K562 (cell line): ENCODE data around the gene RPL27. TPM values are rescaled to one million over a fixed set of nuclear protein-coding genes. Genes with fewer than 3 reads are reported as not detected.

Experiments used
- C11orf30 ChIP-seq: fragments of 450-650 bp; IDR thresholded peaks from 2 replicates; pipeline ENCODE4 v1.6.1; 2016; ENCODE audit warnings: low read depth, mild to moderate bottlenecking
- COPS2 ChIP-seq: fragments of 450-650 bp; conservative IDR thresholded peaks from 2 replicates; pipeline ENCODE4 v1.6.1; 2016; ENCODE audit warnings: mild to moderate bottlenecking, moderate library complexity
- DNMT1 ChIP-seq: fragments of 450-650 bp; IDR thresholded peaks from 2 replicates; pipeline ENCODE4 v1.6.1; 2016; ENCODE audit warnings: antibody characterized with exemption, mild to moderate bottlenecking
- EP300 ChIP-seq: IDR thresholded peaks from 2 replicates; pipeline ENCODE4 v1.6.1; 2012; ENCODE audit warnings: low read length, improper control_type of control experiment
- ETV5 ChIP-seq: sonication (generic); formaldehyde crosslinking; IDR thresholded peaks from 2 replicates; pipeline ENCODE4 v1.4.0; 2020; ENCODE audit warnings: low read depth, mild to moderate bottlenecking, missing genetic modification reagents
- GTF2E2 ChIP-seq: fragments of 200-800 bp; sonication (Bioruptor generic); IDR thresholded peaks from 2 replicates; pipeline ENCODE4 v1.6.1; 2016; ENCODE audit warnings: missing genetic modification characterization, missing compliant biosample characterization
- HCFC1 ChIP-seq: IDR thresholded peaks from 2 replicates; pipeline ENCODE4 v1.6.1; 2012; ENCODE audit warnings: low read depth, low read length, improper control_type of control experiment
- HLTF ChIP-seq: fragments of 450-650 bp; IDR thresholded peaks from 2 replicates; pipeline ENCODE4 v1.6.1; 2016
- IFI16 ChIP-seq: fragments of 250-450 bp; sonication (Bioruptor Pico); IDR thresholded peaks from 2 replicates; pipeline ENCODE4 v2.1.2; 2022; ENCODE audit warnings: mild to moderate bottlenecking, inconsistent platforms
- MEF2A ChIP-seq: IDR thresholded peaks from 2 replicates; pipeline ENCODE4 v1.6.1; 2011; ENCODE audit warnings: low read depth, mild to moderate bottlenecking, low read length, moderate library complexity; ENCODE audit not compliant: control insufficient read depth
- NR2F6 ChIP-seq: fragments of 450-650 bp; formaldehyde crosslinking; IDR thresholded peaks from 2 replicates; pipeline ENCODE4 v1.4.0; 2020; ENCODE audit warnings: mild to moderate bottlenecking
- POLR3G ChIP-seq: IDR thresholded peaks from 2 replicates; pipeline ENCODE4 v1.6.1; 2011; ENCODE audit not compliant: insufficient read length, insufficient replicate concordance; ENCODE audit errors: extremely low read depth
- RBM39 ChIP-seq: fragments of 200-400 bp; formaldehyde crosslinking; optimal IDR thresholded peaks from 2 replicates; pipeline ENCODE3; 2018; ENCODE audit warnings: low read depth, low read length
- RCOR1 ChIP-seq, 2 experiments: IDR thresholded peaks; 2 replicates each; pipeline ENCODE4 v1.6.1; 2012; ENCODE audit warnings: low read depth in 2 of 2, low read length in 2 of 2, borderline replicate concordance in 1 of 2, improper control_type of control experiment in 1 of 2
- SNRNP70 ChIP-seq: fragments of 200-400 bp; formaldehyde crosslinking; optimal IDR thresholded peaks from 2 replicates; pipeline ENCODE3; 2017; ENCODE audit warnings: low read depth, low read length
- STAT5B ChIP-seq: fragments of 250-450 bp; sonication (Bioruptor Pico); IDR thresholded peaks from 2 replicates; pipeline ENCODE4 v1.8.0; 2021; ENCODE audit warnings: mild to moderate bottlenecking, inconsistent platforms
- ZBTB26 ChIP-seq: fragments of 450-650 bp; formaldehyde crosslinking; IDR thresholded peaks from 2 replicates; pipeline ENCODE4 v1.4.0; 2022; ENCODE audit warnings: missing genetic modification characterization
- ZNF444 ChIP-seq: fragments of 250-450 bp; sonication (Bioruptor Pico); IDR thresholded peaks from 2 replicates; pipeline ENCODE4 v1.4.0; 2020; ENCODE audit warnings: mild to moderate bottlenecking, moderate library complexity
- ZNF764 ChIP-seq: fragments of 250-450 bp; sonication (Bioruptor Pico); IDR thresholded peaks from 2 replicates; pipeline ENCODE4 v1.4.0; 2020; ENCODE audit warnings: low read depth, mild to moderate bottlenecking, moderate library complexity
- ZNF780A ChIP-seq: fragments of 250-450 bp; sonication (Bioruptor Pico); IDR thresholded peaks from 2 replicates; pipeline ENCODE4 v1.5.0; 2021; ENCODE audit warnings: mild to moderate bottlenecking
- polyA plus RNA-seq, 8 experiments: library from polyadenylated mRNA; depleted of rRNA in 4 of 8; stranded (reverse) in 5 of 8; unstranded in 3 of 8; fragments of >200 nt; fragmentation: Nextera tagmentation in 2 of 8; fragmentation: Illumina TruSeq in 1 of 8; extraction: Ambion mirVana in 2 of 8; extraction: Trizol in 1 of 8; gene quantifications; 2 replicates each; pipeline versions ENCODE4 v1.2.1 to v1.2.3, GENCODE V29; 2011 to 2014; ENCODE audit warnings: inconsistent platforms in 1 of 8, missing spikeins in 1 of 8
- total RNA-seq, 7 experiments: library from RNA; depleted of rRNA in 6 of 7; stranded (reverse); fragments of >200 nt in 6 of 7; fragmentation: Illumina TruSeq in 2 of 7; extraction: Trizol in 2 of 7; gene quantifications; 2 replicates each; pipeline versions ENCODE4 v1.2.1 to v1.2.3, GENCODE V29; 2011 to 2021; ENCODE audit warnings: low replicate concordance in 1 of 7
- TF ChIP-seq, protein P1 (sequence below): fragments of 250-450 bp; sonication (Bioruptor Pico); IDR thresholded peaks from 2 replicates; pipeline ENCODE4 v1.4.0; 2020; ENCODE audit warnings: borderline replicate concordance
- TF ChIP-seq, protein P2 (sequence below): sonication (generic); formaldehyde crosslinking; IDR thresholded peaks from 2 replicates; pipeline ENCODE4 v1.8.0; 2022; ENCODE audit warnings: mild to moderate bottlenecking, missing genetic modification reagents

Gene RPL27
- total and polyA plus RNA-seq, 9 of the 15 experiments (the other 6 are each of a cell fraction or from before 2014, with no cell fraction given) = 1,539 to 6,155 (median 3,710) TPM

DNA sequence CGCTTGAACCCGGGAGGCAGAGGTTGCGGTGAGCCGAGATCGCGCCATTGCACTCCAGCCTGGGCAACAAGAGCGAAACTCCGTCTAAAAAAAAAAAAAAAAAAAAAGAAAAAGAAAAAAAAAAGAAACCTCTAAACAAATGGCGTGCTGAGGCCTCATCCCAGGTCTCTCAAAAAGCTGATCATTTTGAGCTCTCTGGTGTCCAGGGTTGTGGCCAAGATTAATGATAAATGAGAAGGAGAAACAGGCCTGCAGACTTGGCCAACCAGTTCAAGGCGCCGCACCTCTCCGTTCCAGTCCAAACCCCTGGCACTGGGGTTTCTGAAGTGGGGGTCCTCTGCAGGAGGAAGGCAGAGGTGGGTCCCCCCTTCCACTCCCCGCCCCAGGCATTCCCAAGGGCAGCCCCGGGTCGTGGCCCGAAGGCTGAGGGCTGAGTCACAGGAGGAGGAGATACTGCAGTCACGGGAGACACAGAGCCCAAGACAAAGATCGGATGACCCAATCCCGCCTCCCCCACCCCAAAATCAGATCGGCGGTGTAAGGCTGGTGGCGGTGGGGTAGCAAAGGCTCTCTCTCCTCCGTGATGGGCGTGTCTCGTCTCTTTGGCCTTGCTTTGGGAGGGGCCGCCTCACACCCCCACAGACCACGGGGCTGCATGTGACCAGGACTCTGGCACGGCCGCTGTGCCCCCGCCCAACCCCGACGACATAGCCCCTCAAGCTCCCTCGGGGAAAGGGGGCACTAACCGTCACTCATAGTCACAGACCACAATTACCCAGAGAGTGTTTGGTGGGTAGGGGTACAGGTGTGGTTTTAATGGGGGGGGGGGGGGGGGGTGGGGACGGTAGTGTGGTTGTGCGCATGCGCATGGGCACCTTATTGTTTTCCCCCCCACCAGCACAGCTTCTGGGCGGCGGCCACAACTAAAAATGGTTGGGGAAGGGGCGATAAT lies 22.8 kb downstream of the RPL27 start (continued):
- TF ChIP-seq ZBTB26 (CRISPR knock-in tag) (no peak), STAT5B (CRISPR knock-in tag) (no peak), DNMT1 (no peak), GTF2E2 (tag) (no peak), ZNF780A (no peak), HCFC1 (no peak), COPS2 (no peak), IFI16 (no peak), RCOR1 (IDR thresholded peaks at IDR 0.05; ENCODE audit: borderline replicate concordance in 1 of 2, low read depth in 2 of 2, low read length in 2 of 2) (peak; percentile 69 to 98; a peak in 3 of 4 replicates), NR2F6 (CRISPR knock-in tag) (no peak), ZNF444 (CRISPR knock-in tag) (no peak), POLR3G (no peak), HLTF (0 out of 2 replicates have a peak, but pooled peaks have one; percentile 13), ZNF764 (no peak), MEF2A (no peak), C11orf30 (peak; percentile 55), RBM39 (no peak), SNRNP70 (no peak), EP300 (peak; percentile 77), ETV5 (no peak)
- TF ChIP-seq, protein P1, sequence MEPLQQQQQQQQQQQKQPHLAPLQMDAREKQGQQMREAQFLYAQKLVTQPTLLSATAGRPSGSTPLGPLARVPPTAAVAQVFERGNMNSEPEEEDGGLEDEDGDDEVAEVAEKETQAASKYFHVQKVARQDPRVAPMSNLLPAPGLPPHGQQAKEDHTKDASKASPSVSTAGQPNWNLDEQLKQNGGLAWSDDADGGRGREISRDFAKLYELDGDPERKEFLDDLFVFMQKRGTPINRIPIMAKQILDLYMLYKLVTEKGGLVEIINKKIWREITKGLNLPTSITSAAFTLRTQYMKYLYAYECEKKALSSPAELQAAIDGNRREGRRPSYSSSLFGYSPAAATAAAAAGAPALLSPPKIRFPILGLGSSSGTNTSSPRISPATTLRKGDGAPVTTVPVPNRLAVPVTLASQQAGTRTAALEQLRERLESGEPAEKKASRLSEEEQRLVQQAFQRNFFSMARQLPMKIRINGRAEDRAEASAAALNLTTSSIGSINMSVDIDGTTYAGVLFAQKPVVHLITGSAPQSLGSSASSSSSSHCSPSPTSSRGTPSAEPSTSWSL (CRISPR knock-in tag) = no peak
- TF ChIP-seq, protein P2, sequence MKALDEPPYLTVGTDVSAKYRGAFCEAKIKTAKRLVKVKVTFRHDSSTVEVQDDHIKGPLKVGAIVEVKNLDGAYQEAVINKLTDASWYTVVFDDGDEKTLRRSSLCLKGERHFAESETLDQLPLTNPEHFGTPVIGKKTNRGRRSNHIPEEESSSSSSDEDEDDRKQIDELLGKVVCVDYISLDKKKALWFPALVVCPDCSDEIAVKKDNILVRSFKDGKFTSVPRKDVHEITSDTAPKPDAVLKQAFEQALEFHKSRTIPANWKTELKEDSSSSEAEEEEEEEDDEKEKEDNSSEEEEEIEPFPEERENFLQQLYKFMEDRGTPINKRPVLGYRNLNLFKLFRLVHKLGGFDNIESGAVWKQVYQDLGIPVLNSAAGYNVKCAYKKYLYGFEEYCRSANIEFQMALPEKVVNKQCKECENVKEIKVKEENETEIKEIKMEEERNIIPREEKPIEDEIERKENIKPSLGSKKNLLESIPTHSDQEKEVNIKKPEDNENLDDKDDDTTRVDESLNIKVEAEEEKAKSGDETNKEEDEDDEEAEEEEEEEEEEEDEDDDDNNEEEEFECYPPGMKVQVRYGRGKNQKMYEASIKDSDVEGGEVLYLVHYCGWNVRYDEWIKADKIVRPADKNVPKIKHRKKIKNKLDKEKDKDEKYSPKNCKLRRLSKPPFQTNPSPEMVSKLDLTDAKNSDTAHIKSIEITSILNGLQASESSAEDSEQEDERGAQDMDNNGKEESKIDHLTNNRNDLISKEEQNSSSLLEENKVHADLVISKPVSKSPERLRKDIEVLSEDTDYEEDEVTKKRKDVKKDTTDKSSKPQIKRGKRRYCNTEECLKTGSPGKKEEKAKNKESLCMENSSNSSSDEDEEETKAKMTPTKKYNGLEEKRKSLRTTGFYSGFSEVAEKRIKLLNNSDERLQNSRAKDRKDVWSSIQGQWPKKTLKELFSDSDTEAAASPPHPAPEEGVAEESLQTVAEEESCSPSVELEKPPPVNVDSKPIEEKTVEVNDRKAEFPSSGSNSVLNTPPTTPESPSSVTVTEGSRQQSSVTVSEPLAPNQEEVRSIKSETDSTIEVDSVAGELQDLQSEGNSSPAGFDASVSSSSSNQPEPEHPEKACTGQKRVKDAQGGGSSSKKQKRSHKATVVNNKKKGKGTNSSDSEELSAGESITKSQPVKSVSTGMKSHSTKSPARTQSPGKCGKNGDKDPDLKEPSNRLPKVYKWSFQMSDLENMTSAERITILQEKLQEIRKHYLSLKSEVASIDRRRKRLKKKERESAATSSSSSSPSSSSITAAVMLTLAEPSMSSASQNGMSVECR = no peak
